ENCODE results near the gene ADAM12. TPM values are rescaled to one million over a fixed set of nuclear protein-coding genes. Genes with fewer than 3 reads are reported as not detected.

Gene ADAM12
- total and polyA plus RNA-seq, 2 experiments from 2014 or later = 0.13 to 0.87 TPM

DNA sequence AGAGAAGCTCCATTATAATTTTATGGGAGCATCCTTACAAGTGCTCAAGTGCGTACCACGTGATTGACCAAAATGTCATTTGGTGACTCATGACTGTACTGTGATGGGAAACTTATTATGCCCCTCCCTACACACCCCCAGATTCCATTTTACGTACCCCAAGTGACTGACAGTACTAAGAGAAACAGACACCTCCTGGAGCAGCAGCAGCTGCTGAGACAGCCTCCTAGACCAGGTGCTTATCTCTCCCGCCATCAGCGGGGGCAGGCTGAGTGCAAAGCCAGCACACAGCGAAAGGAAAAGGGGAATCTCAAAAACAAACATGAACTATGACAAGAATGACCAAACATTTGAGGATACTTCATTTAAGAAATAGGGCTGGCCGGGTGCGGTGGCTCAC lies 4.2 kb upstream of the ADAM12 start (continued):
- TF ChIP-seq, protein P1, sequence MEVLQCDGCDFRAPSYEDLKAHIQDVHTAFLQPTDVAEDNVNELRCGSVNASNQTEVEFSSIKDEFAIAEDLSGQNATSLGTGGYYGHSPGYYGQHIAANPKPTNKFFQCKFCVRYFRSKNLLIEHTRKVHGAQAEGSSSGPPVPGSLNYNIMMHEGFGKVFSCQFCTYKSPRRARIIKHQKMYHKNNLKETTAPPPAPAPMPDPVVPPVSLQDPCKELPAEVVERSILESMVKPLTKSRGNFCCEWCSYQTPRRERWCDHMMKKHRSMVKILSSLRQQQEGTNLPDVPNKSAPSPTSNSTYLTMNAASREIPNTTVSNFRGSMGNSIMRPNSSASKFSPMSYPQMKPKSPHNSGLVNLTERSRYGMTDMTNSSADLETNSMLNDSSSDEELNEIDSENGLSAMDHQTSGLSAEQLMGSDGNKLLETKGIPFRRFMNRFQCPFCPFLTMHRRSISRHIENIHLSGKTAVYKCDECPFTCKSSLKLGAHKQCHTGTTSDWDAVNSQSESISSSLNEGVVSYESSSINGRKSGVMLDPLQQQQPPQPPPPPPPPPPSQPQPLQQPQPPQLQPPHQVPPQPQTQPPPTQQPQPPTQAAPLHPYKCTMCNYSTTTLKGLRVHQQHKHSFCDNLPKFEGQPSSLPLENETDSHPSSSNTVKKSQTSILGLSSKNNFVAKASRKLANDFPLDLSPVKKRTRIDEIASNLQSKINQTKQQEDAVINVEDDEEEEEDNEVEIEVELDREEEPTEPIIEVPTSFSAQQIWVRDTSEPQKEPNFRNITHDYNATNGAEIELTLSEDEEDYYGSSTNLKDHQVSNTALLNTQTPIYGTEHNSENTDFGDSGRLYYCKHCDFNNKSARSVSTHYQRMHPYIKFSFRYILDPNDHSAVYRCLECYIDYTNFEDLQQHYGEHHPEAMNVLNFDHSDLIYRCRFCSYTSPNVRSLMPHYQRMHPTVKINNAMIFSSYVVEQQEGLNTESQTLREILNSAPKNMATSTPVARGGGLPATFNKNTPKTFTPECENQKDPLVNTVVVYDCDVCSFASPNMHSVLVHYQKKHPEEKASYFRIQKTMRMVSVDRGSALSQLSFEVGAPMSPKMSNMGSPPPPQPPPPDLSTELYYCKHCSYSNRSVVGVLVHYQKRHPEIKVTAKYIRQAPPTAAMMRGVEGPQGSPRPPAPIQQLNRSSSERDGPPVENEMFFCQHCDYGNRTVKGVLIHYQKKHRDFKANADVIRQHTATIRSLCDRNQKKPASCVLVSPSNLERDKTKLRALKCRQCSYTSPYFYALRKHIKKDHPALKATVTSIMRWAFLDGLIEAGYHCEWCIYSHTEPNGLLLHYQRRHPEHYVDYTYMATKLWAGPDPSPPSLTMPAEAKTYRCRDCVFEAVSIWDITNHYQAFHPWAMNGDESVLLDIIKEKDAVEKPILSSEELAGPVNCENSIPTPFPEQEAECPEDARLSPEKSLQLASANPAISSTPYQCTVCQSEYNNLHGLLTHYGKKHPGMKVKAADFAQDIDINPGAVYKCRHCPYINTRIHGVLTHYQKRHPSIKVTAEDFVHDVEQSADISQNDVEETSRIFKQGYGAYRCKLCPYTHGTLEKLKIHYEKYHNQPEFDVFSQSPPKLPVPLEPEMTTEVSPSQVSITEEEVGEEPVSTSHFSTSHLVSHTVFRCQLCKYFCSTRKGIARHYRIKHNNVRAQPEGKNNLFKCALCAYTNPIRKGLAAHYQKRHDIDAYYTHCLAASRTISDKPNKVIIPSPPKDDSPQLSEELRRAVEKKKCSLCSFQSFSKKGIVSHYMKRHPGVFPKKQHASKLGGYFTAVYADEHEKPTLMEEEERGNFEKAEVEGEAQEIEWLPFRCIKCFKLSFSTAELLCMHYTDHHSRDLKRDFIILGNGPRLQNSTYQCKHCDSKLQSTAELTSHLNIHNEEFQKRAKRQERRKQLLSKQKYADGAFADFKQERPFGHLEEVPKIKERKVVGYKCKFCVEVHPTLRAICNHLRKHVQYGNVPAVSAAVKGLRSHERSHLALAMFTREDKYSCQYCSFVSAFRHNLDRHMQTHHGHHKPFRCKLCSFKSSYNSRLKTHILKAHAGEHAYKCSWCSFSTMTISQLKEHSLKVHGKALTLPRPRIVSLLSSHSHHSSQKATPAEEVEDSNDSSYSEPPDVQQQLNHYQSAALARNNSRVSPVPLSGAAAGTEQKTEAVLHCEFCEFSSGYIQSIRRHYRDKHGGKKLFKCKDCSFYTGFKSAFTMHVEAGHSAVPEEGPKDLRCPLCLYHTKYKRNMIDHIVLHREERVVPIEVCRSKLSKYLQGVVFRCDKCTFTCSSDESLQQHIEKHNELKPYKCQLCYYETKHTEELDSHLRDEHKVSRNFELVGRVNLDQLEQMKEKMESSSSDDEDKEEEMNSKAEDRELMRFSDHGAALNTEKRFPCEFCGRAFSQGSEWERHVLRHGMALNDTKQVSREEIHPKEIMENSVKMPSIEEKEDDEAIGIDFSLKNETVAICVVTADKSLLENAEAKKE (CRISPR knock-in tag; IDR thresholded peaks at IDR 0.05) = no peak
- TF ChIP-seq NANOG (IDR thresholded peaks at IDR 0.05; ENCODE audit: borderline replicate concordance) = no peak
- no peak for TF ChIP-seq EZH2phosphoT487 (IDR thresholded peaks at IDR 0.05; ENCODE audit: unreplicated experiment)

DNA sequence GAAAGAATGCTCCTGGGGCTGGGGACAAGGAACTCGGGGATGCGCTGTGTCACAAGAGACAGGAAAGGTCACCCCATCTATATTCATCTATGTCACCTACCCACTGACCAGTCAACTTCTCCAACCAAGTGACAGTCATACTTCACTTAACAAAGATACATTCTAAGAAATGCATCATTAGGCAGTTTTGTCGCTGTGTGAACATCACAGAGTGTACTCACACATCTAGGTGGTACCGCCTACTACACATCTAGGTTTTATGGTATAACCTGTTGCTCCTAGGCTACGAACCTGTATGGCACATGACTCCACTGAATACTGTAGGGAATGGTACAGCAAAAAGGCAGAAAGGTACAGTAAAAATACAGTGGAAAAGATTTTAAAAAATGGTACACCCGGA lies 3.8 kb upstream of the ADAM12 start:
- Mint-ChIP-seq H3K4me3 (no peak overlapping the region), H3K27ac (no peak overlapping the region), H3K4me1 (peaks cover 7% of the 10 kb centered on the region), H3K27me3 (ENCODE audit: insufficient read depth, low read depth, poor library complexity) (peaks cover 29% of the 10 kb centered on the region), H3K36me3 (ENCODE audit: low read depth) (peaks cover 3% of the 10 kb centered on the region; the same call in 1 of the 3 replicates), H3K9me3 (peaks cover 3% of the 10 kb centered on the region; the same call in 2 of the 3 replicates)
- TF ChIP-seq, protein P2, sequence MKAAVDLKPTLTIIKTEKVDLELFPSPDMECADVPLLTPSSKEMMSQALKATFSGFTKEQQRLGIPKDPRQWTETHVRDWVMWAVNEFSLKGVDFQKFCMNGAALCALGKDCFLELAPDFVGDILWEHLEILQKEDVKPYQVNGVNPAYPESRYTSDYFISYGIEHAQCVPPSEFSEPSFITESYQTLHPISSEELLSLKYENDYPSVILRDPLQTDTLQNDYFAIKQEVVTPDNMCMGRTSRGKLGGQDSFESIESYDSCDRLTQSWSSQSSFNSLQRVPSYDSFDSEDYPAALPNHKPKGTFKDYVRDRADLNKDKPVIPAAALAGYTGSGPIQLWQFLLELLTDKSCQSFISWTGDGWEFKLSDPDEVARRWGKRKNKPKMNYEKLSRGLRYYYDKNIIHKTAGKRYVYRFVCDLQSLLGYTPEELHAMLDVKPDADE (IDR thresholded peaks at IDR 0.05) = no peak
- TF ChIP-seq, protein P3, sequence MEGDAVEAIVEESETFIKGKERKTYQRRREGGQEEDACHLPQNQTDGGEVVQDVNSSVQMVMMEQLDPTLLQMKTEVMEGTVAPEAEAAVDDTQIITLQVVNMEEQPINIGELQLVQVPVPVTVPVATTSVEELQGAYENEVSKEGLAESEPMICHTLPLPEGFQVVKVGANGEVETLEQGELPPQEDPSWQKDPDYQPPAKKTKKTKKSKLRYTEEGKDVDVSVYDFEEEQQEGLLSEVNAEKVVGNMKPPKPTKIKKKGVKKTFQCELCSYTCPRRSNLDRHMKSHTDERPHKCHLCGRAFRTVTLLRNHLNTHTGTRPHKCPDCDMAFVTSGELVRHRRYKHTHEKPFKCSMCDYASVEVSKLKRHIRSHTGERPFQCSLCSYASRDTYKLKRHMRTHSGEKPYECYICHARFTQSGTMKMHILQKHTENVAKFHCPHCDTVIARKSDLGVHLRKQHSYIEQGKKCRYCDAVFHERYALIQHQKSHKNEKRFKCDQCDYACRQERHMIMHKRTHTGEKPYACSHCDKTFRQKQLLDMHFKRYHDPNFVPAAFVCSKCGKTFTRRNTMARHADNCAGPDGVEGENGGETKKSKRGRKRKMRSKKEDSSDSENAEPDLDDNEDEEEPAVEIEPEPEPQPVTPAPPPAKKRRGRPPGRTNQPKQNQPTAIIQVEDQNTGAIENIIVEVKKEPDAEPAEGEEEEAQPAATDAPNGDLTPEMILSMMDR (conservative IDR thresholded peaks at IDR 0.05; ENCODE audit: low read depth in 2 of 2) = no peak
- TF ChIP-seq, protein P1 (CRISPR knock-in tag; IDR thresholded peaks at IDR 0.05) = no peak
- TF ChIP-seq EZH2 (IDR thresholded peaks at IDR 0.05; ENCODE audit: low read depth, unreplicated experiment) = no peak
- TF ChIP-seq NANOG (IDR thresholded peaks at IDR 0.05; ENCODE audit: borderline replicate concordance) = no peak
- Histone ChIP-seq H2AFZ (no peak overlapping the region), H3K36me3 (ENCODE audit: insufficient read depth) (no peaks in the 10 kb centered on the region), H3K4me1 (ENCODE audit: insufficient read depth) (peaks cover 7% of the 10 kb centered on the region; the same call in 1 of the 2 replicates), H3K79me2 (replicated peaks; ENCODE audit: insufficient read depth) (no peaks in the 10 kb centered on the region), H3F3A (replicated peaks; ENCODE audit: low read depth) (no peaks in the 10 kb centered on the region), H3K9me2 (ENCODE audit: insufficient read depth) (no peaks in the 10 kb centered on the region), H3K27ac (ENCODE audit: low read depth) (no peak overlapping the region), H4K20me1 (replicated peaks; ENCODE audit: insufficient read depth) (no peaks in the 10 kb centered on the region), H3K27me3 (ENCODE audit: insufficient read depth) (peaks cover 39% of the 10 kb centered on the region), H3K4me2 (no peak overlapping the region), H3K4me3 (no peak overlapping the region)
- DNase-seq (ENCODE audit: low spot score) (no peak), ATAC-seq (no peak)
